Epithelial cell of alveolus of lung (primary cell): ENCODE results near the gene ACTR5. TPM values are rescaled to one million over a fixed set of nuclear protein-coding genes. Genes with fewer than 3 reads are reported as not detected.

Experiments
- total RNA-seq: library from RNA; depleted of rRNA; stranded (reverse); fragments of >200 nt; gene quantifications from 2 replicates; pipeline ENCODE4 v1.2.1, GENCODE V29; 2015

ACTR5 gene
- total RNA-seq, result 4.6 and 5.3 TPM in 2 replicates

GRCh38 chr20:38748097-38748860, at the start of gene ACTR5:
Gene ACTR5, plus strand, starts transcription at chr20:38748460. Its CDS starts 19 bp downstream, at chr20:38748479.

GRCh38 chr20:38723848-38724625, 24.2 kb upstream of the ACTR5 start, which contains the start of gene SLC32A1:
Gene SLC32A1, plus strand, starts transcription at chr20:38724486. Its CDS starts 239 bp downstream, at chr20:38724725.

DNA sequence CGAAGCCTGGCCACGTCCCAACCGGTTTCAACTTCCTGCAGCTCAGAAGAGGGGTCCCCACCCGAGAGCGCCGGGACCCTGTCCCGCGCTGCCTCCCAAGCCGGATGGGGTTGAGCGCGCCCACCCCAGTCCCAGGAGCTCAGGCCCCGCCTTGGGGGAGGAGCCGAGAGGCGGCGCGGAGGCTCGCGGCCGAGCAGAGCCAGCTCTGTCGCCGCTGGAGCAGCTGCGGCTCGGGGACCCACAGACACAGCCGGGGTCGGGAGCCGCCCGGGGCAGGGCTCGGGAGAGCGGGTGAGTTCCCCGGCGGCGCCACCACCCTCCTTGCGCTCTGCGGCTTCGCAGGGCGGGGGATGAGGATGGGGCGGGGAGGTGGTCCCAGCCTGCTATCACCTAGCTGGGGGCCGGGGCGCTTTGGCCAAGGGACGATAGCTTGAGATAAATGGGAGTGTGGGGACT, 57.3 kb downstream of the ACTR5 start, which contains the start of gene PPP1R16B:
Gene PPP1R16B, plus strand, starts transcription at position 196 of the 456 bp plus-strand sequence. CDS start 30,229 bp downstream, outside the sequence.

Other genes starting within 250 kb of the ACTR5 start
- gene ADIG, start 167.3 kb upstream of the ACTR5 start, total RNA-seq, result not detected in 2 replicates
- 0.91 TPM in 1 of 2 replicates, not detected in the other for gene ARHGAP40, start 146.7 kb upstream of the ACTR5 start, total RNA-seq
- gene SLC32A1, start 24.0 kb upstream of the ACTR5 start, total RNA-seq, result not detected in 2 replicates
- 0.39 and 0.56 TPM in 2 replicates for gene PPP1R16B, start 57.2 kb downstream of the ACTR5 start, total RNA-seq
- 13.2 and 24.3 TPM in 2 replicates for gene FAM83D, start 178.0 kb downstream of the ACTR5 start, total RNA-seq
- gene DHX35, start 213.9 kb downstream of the ACTR5 start, total RNA-seq, result 6.1 and 10.8 TPM in 2 replicates